Stomach smooth muscle (tissue), 2 donors: ENCODE results near the gene NAA60.
"Not testable (repeated sequence)": the region's sequence is repeated elsewhere in the genome, so short reads cannot be mapped to it uniquely, and the experiment has no call there.

Experiments
- H3K27ac ChIP-seq: one replicate; pipeline ENCODE4 v1.7.0; 2013; ENCODE audit warnings: mild to moderate bottlenecking, low read length, inconsistent platforms
- H3K27me3 ChIP-seq, 2 donors: one replicate each; pipeline ENCODE4 v1.7.0; 2013; ENCODE audit warnings: low read length in 2 of 2; ENCODE audit not compliant: insufficient read depth in 2 of 2, control insufficient read depth in 1 of 2
- H3K36me3 ChIP-seq, 2 donors: one replicate each; pipeline ENCODE4 v1.7.0; 2013; ENCODE audit warnings: low read length in 2 of 2; ENCODE audit not compliant: control insufficient read depth in 2 of 2, insufficient read depth in 2 of 2
- H3K4me1 ChIP-seq: one replicate; pipeline ENCODE4 v1.7.0; 2013; ENCODE audit warnings: low read length; ENCODE audit not compliant: control insufficient read depth, insufficient read depth
- H3K4me3 ChIP-seq, 2 donors: one replicate each; pipeline ENCODE4 v1.7.0; 2013; ENCODE audit warnings: low read length in 2 of 2
- H3K9ac ChIP-seq, 2 donors: one replicate each; pipeline ENCODE4 v1.7.0; 2013; ENCODE audit warnings: low read length in 2 of 2, mild to moderate bottlenecking in 1 of 2
- H3K9me3 ChIP-seq, 2 donors: one replicate each; pipeline ENCODE4 v1.7.0; 2013; ENCODE audit warnings: low read length in 2 of 2; ENCODE audit not compliant: control insufficient read depth in 2 of 2
- donor health status: healthy.
- donor health status: Pancreatic carcinoma.

NAA60 gene

GRCh38 chr16:3495176-3495575 lies 51.7 kb downstream of the NAA60 start, which contains the start of gene C16orf90:
TSS of gene C16orf90 (minus strand) at chr16:3495489. CDS start at chr16:3495421, 68 bp downstream.
- Histone ChIP-seq H3K9ac (no peak within 1 kb of the TSS), H3K27ac (no peak within 1 kb of the TSS), H3K4me3 (no peak within 1 kb of the TSS), H3K27me3 (no peaks in the 10 kb centered on the region), H3K36me3 (no peaks in the 10 kb centered on the region), H3K9me3 (no peaks in the 10 kb centered on the region), H3K4me1 (no peaks in the 10 kb centered on the region)

- H3K27me3 ChIP-seq = no peaks in the 10 kb centered on the region
- H3K4me3 ChIP-seq = no peak overlapping the region
- no peaks in the 10 kb centered on the region for H3K4me1 ChIP-seq
- H3K9me3 ChIP-seq = no peaks in the 10 kb centered on the region
- no peak overlapping the region for H3K9ac ChIP-seq
- H3K36me3 ChIP-seq = no peaks in the 10 kb centered on the region
- H3K27ac ChIP-seq = no peak overlapping the region
Observed at GRCh38 chr16:3496386-3496785, 52.9 kb downstream of the NAA60 start.

DNA sequence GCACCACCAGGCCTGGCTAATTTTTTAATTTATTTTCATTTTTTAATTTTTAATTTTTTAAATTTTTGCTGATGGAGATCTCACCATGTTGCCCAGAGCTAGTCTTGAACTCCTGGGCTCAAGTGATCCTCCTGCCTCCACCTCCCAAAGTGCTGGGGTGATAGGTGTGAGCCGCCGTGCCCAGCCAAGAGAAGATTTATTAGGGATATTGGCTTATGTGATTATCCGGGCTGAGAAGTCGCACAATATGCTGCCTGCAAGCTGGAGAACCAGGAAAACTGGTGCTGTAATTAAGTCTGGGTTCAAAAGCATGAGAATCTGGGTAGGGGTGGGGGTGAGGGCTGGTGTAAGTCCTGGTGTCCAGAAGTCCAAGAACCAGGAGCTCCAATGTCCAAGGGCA lies 54.3 kb downstream of the NAA60 start:
- Histone ChIP-seq H3K27ac (no peak overlapping the region), H3K4me3 (no peak overlapping the region), H3K27me3 (no peaks in the 10 kb centered on the region), H3K9ac (no peak overlapping the region), H3K36me3 (no peaks in the 10 kb centered on the region), H3K9me3 (no peaks in the 10 kb centered on the region), H3K4me1 (peaks cover 10% of the 10 kb centered on the region)

- no peak overlapping the region for H3K27ac ChIP-seq
- H3K9me3 ChIP-seq = no peaks in the 10 kb centered on the region
- no peak overlapping the region for H3K4me3 ChIP-seq
- no peaks in the 10 kb centered on the region for H3K27me3 ChIP-seq
- H3K9ac ChIP-seq = no peak overlapping the region
- H3K36me3 ChIP-seq = no peaks in the 10 kb centered on the region
- peaks cover 12% of the 10 kb centered on the region for H3K4me1 ChIP-seq
Observed at GRCh38 chr16:3498988-3499387, 55.5 kb downstream of the NAA60 start.

GRCh38 chr16:3501412-3501761 lies 57.9 kb downstream of the NAA60 start:
- not testable (repeated sequence) for H3K36me3 ChIP-seq, H3K27me3 ChIP-seq, H3K9me3 ChIP-seq
- Histone ChIP-seq H3K27ac (peak overlapping the region; percentile 46), H3K9ac (peak overlapping the region; percentile 66 to 78), H3K4me1 (peaks cover 12% of the 10 kb centered on the region), H3K4me3 (peak overlapping the region; percentile 68 to 88)

- Histone ChIP-seq H3K9me3 (no peaks in the 10 kb centered on the region), H3K4me1 (peaks cover 12% of the 10 kb centered on the region), H3K27ac (no peak overlapping the region), H3K36me3 (peaks cover 4 to 8% of the 10 kb centered on the region in 2 donors), H3K27me3 (no peaks in the 10 kb centered on the region), H3K4me3 (peak overlapping the region; percentile 68 to 88), H3K9ac (peak overlapping the region in 1 of 2 donors; percentile 66)
Observed at GRCh38 chr16:3501783-3502400, 58.4 kb downstream of the NAA60 start.

DNA sequence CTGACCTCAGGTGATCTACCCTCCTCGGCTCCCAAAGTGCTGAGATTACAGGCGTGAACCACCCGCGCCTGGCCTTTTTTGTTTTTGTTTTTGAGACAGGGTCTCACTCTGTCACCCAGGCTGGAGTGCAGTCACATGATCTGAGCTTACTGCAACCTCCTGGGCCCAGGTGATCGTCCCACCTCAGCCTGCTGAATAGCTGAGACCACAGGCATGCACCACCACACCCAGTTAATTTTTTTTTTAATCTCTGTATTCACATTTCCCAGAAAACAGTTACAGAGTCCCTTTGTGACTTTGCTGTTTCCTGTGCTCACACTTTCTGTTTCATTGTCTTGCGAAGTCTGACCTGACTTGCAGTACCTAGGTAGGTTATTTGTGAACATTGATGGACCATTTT lies 60.0 kb downstream of the NAA60 start:
- peaks cover 14 to 17% of the 10 kb centered on the region in 2 donors for H3K36me3 ChIP-seq
- H3K4me1 ChIP-seq = peaks cover 12% of the 10 kb centered on the region
- H3K9ac ChIP-seq = no peak overlapping the region
- H3K27ac ChIP-seq = no peak overlapping the region
- H3K4me3 ChIP-seq = no peak overlapping the region
- H3K27me3 ChIP-seq = no peaks in the 10 kb centered on the region
- H3K9me3 ChIP-seq = no peaks in the 10 kb centered on the region

GRCh38 chr16:3508736-3509135 lies 65.3 kb downstream of the NAA60 start:
- H3K36me3 ChIP-seq = peaks cover 37 to 52% of the 10 kb centered on the region in 2 donors
- H3K9me3 ChIP-seq = no peaks in the 10 kb centered on the region

GRCh38 chr16:3509470-3509928 lies 66.0 kb downstream of the NAA60 start:
- no peak overlapping the region for H3K4me3 ChIP-seq
- peaks cover 45 to 59% of the 10 kb centered on the region in 2 donors for H3K36me3 ChIP-seq
- no peak overlapping the region for H3K9ac ChIP-seq
- no peak overlapping the region for H3K27ac ChIP-seq
- H3K4me1 ChIP-seq = no peaks in the 10 kb centered on the region
- H3K9me3 ChIP-seq = no peaks in the 10 kb centered on the region
- H3K27me3 ChIP-seq = no peaks in the 10 kb centered on the region

More at GRCh38 chr16:3508736-3509135, 65.3 kb downstream of the NAA60 start:
- Histone ChIP-seq H3K4me1 (no peaks in the 10 kb centered on the region), H3K4me3 (no peak overlapping the region), H3K27ac (no peak overlapping the region), H3K27me3 (no peaks in the 10 kb centered on the region), H3K9ac (no peak overlapping the region)

GRCh38 chr16:3510416-3510815 lies 66.9 kb downstream of the NAA60 start:
- Histone ChIP-seq H3K4me3 (no peak overlapping the region), H3K27me3 (no peaks in the 10 kb centered on the region), H3K9ac (no peak overlapping the region), H3K4me1 (no peaks in the 10 kb centered on the region), H3K36me3 (peaks cover 53 to 62% of the 10 kb centered on the region in 2 donors), H3K9me3 (no peaks in the 10 kb centered on the region), H3K27ac (no peak overlapping the region)
